ENCODE measurements around the gene GRB10.

GRCh38 chr7:50620433-50620832, 162.3 kb downstream of the GRB10 start:
- TF ChIP-seq CTCF (IDR thresholded peaks at IDR 0.05) = no peak
- no peak for TF ChIP-seq POLR2A (IDR thresholded peaks at IDR 0.05)
